H1 (cell line): Measurements from ENCODE around the gene FCGBP. TPM values are rescaled to one million over a fixed set of nuclear protein-coding genes. Genes with fewer than 3 reads are reported as not detected.

Experiments used
- ASH2L ChIP-seq: fragments of 200-600, 300-600 bp; sonication (generic); IDR thresholded peaks from one replicate; pipeline ENCODE4 v1.7.1; 2017; ENCODE audit warnings: low read length
- polyA plus RNA-seq, 7 experiments: library from polyadenylated mRNA; depleted of rRNA in 3 of 7; stranded (reverse) in 5 of 7; unstranded in 2 of 7; fragments of >200 nt in 5 of 7; fragments of 200-250 nt in 2 of 7; gene quantifications; 1 replicate in 5 of 7; 2 replicates in 1 of 7; 4 replicates in 1 of 7; pipeline versions ENCODE4 v1.2.1 to v1.2.3, GENCODE V29; 2011 to 2013; ENCODE audit warnings: missing spikeins in 2 of 7, mixed read lengths in 2 of 7
- total RNA-seq: library from RNA; stranded (reverse); fragmentation: NEBNext Ultra II Directional; extraction: Animal tissue kit (Norgen Biotek cat#: 25700); gene quantifications from 2 replicates; pipeline ENCODE4 v1.2.1, GENCODE V29; 2021
- TF ChIP-seq, protein P1 (sequence below), 3 experiments: IDR thresholded peaks; 1 replicate in 2 of 3; 2 replicates in 1 of 3; pipeline versions ENCODE4 v1.5.1 to v1.6.1; 2011; ENCODE audit warnings: low read length in 3 of 3, mild to moderate bottlenecking in 3 of 3, inconsistent platforms in 2 of 3, low read depth in 1 of 3, moderate library complexity in 1 of 3; ENCODE audit not compliant: insufficient read depth in 1 of 3; ENCODE audit errors: control extremely low read depth in 1 of 3

Gene FCGBP
- total and polyA plus RNA-seq, 2 of the 8 experiments (the other 6 are each of a cell fraction or from before 2014, with no cell fraction given), result 1.1 to 3.1 TPM

DNA sequence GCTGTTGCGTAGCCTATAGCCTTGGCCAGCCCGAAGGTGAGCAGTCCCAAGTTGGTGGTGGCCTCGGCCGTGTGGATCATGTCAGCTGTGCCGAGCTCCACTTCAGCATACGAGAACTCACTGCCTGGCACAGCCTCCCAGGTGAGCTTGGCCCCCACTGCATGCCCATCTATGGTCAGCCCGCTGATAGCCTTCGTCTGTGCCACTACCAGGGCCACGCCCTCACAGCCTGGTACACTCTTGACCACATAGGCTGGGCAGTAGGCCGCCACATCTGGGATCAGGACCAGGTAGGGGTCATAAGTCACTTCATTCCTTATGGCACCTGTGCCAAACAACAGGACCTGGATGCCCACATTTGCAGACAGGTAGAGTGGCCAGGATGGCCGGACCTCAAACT is 7.4 kb downstream of the FCGBP start (continued):
- TF ChIP-seq ASH2L, result no peak
- TF ChIP-seq, protein P1, sequence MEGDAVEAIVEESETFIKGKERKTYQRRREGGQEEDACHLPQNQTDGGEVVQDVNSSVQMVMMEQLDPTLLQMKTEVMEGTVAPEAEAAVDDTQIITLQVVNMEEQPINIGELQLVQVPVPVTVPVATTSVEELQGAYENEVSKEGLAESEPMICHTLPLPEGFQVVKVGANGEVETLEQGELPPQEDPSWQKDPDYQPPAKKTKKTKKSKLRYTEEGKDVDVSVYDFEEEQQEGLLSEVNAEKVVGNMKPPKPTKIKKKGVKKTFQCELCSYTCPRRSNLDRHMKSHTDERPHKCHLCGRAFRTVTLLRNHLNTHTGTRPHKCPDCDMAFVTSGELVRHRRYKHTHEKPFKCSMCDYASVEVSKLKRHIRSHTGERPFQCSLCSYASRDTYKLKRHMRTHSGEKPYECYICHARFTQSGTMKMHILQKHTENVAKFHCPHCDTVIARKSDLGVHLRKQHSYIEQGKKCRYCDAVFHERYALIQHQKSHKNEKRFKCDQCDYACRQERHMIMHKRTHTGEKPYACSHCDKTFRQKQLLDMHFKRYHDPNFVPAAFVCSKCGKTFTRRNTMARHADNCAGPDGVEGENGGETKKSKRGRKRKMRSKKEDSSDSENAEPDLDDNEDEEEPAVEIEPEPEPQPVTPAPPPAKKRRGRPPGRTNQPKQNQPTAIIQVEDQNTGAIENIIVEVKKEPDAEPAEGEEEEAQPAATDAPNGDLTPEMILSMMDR (IDR thresholded peaks at IDR 0.05; ENCODE audit: control extremely low read depth in 1 of 3, insufficient read depth in 1 of 3, low read depth in 1 of 3, low read length in 3 of 3), result no peak
